Heart left ventricle (tissue), 13 donors: ENCODE measurements around the gene PAQR4.

Experiments
- CTCF ChIP-seq, 12 donors: fragments of 200-600 bp; sonication (generic) in 4 of 12; IDR thresholded peaks; one replicate each; pipeline versions ENCODE4 v1.5.0 to v1.8.0; 2018 to 2022; ENCODE audit warnings: antibody characterized with exemption in 12 of 12, mild to moderate bottlenecking in 5 of 12
- POLR2A ChIP-seq, 2 donors: fragments of 450-650 bp; IDR thresholded peaks; one replicate each; pipeline ENCODE4 v1.6.1; 2017; ENCODE audit warnings: antibody characterized with exemption in 2 of 2, mild to moderate bottlenecking in 2 of 2, moderate library complexity in 2 of 2
- donor health status: ischemic (EF 13 %, LVEDD 7.1; RV severe dilation, severe dysfunction).
- donor health status: DM: no; HTN: yes; CAD: no.
- donor health status: DM: no; HTN: no; CAD: no.
- donor health status: ischemic (EF 25% LVEDD 6.9; RV normal size, moderate dysfunction).
- donor health status: ischemic (EF 25% LVEDD 5.7; RV mildly dilated, moderate dysfunction).
- donor health status: ischemic (EF 35%, LVEDD 5.7; RV mildly dilated, moderate dysfunction).
- donor health status: nonischemic (EF 11% LVEDD 7.7; RV severe dilation, severe dysfunction).
- donor health status: DM: yes; HTN: yes; CAD: no.
- donor health status: PGD.
- donor health status: ischemic (EF 29% LVEDD 5.4; RV normal size, mild dysfunction).
- donor health status: nonischemic (EF 23%, LVEDD 6.1; RV moderate dilation, normal function).

GRCh38 chr16:2967211-2967631 lies 1.9 kb upstream of the PAQR4 start:
- TF ChIP-seq CTCF (IDR thresholded peaks at IDR 0.05) (no peak), POLR2A (IDR thresholded peaks at IDR 0.05) (no peak)
